ENCODE data around the gene USP32.
"Not testable (repeated sequence)": the region's sequence is repeated elsewhere in the genome, so short reads cannot be mapped to it uniquely, and the experiment has no call there.

Gene USP32

DNA sequence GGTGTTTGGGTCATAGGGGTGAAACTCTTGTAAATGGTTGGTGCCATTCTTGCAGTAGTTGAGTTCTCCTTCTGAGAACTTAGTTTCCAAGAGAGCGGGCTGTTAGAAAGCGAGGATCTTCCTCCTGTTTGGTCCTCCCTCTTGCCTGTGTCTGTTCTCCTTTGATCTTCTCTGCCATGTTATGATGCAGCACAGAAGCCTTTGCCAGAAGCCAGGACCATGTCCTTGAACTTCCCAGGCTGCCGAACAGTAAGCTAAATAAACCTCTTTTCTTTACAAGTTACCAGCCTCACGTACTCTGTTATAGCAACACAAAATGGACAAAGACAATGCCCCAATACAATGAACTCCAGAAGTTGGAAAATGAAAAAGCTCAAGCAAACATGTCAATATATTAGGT lies 201.9 kb downstream of the USP32 start:
- H3K4me3 ChIP-seq (ENCODE audit: insufficient read depth in 1 of 2, low read depth in 1 of 2, low read length in 2 of 2): not testable (repeated sequence)

DNA sequence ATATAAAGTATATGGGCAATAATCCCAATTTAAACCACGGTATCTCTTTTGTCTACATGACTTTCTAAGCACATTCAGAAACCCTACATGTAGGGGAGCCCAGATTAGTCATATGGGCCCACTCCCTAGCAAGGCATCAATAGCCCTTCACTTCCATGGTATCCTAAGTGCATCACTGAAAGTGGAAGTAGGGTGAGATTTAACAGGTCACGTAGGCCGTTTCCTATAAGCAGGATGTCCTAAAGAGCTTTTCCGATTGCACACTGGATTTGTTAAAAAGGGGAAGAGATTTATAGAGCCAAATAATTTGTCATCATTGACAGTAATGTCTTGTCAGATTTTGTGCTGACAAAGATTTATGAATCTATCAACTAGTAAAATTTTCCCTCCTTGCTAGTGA lies 203.2 kb downstream of the USP32 start:
- H3K18ac ChIP-seq (ENCODE audit: low read depth in 1 of 2, low read length in 2 of 2): no peak overlapping the region
- H3K4ac ChIP-seq (ENCODE audit: low read depth in 1 of 2, low read length in 2 of 2): no peak overlapping the region
- H2BK120ac ChIP-seq (ENCODE audit: low read depth, low read length): no peak overlapping the region
- H3K23ac ChIP-seq (ENCODE audit: low read length in 2 of 2): no peak overlapping the region
- 100% methylated on average over 3 of the region's 4 CpGs for WGBS
- no peak overlapping the region for H2BK5ac ChIP-seq (ENCODE audit: low read depth, low read length, poor library complexity, severe bottlenecking)
- no peak overlapping the region for H4K8ac ChIP-seq (ENCODE audit: low read length)
- DNase-seq: no peak
- no peak overlapping the region for H2AFZ ChIP-seq (ENCODE audit: low read depth, low read length)
- H3K36me3 ChIP-seq (ENCODE audit: control insufficient read depth in 1 of 2, insufficient read depth in 2 of 2, low read depth in 1 of 2, low read length in 2 of 2): peaks cover 18 to 86% of the 10 kb centered on the region in 2 experiments
- no peak overlapping the region for H3K4me3 ChIP-seq (ENCODE audit: insufficient read depth in 1 of 2, low read depth in 1 of 2, low read length in 2 of 2)
- peaks cover 3% of the 10 kb centered on the region for H3K79me1 ChIP-seq (replicated peaks; ENCODE audit: low read length, poor library complexity, severe bottlenecking)
- H3K9me3 ChIP-seq (ENCODE audit: control insufficient read depth, low read length): no peaks in the 10 kb centered on the region
- no peak overlapping the region for H2BK15ac ChIP-seq (ENCODE audit: low read depth, poor library complexity, severe bottlenecking)
- peaks cover 2% of the 10 kb centered on the region for H3K4me1 ChIP-seq (ENCODE audit: control insufficient read depth, insufficient read depth, low read depth, low read length)
- no peaks in the 10 kb centered on the region for H3K27me3 ChIP-seq (ENCODE audit: control insufficient read depth in 1 of 2, insufficient read depth in 1 of 2, low read length in 2 of 2)
- H4K91ac ChIP-seq (ENCODE audit: low read length): no peak overlapping the region
- no peak overlapping the region for H3K9ac ChIP-seq (ENCODE audit: low read length)
- H3K14ac ChIP-seq (ENCODE audit: low read length in 2 of 2): no peak overlapping the region
- no peak overlapping the region for H3K27ac ChIP-seq (ENCODE audit: low read length, poor library complexity, severe bottlenecking)
- no peak overlapping the region for H2BK12ac ChIP-seq (ENCODE audit: low read length in 2 of 2)
- H3K4me2 ChIP-seq (ENCODE audit: low read length, poor library complexity, severe bottlenecking): no peak overlapping the region
- no peak overlapping the region for H2AK5ac ChIP-seq (ENCODE audit: low read length, severe bottlenecking)

More for the DNA sequence above, 201.9 kb downstream of the USP32 start:
- H3K23ac ChIP-seq (ENCODE audit: low read length in 2 of 2); H3K4ac ChIP-seq (ENCODE audit: low read depth in 1 of 2, low read length in 2 of 2); H3K79me1 ChIP-seq (replicated peaks; ENCODE audit: low read length, poor library complexity, severe bottlenecking); H2BK5ac ChIP-seq (ENCODE audit: low read depth, low read length, poor library complexity, severe bottlenecking); DNase-seq; H3K9me3 ChIP-seq (ENCODE audit: control insufficient read depth, low read length); H4K91ac ChIP-seq (ENCODE audit: low read length); H2AFZ ChIP-seq (ENCODE audit: low read depth, low read length); H3K27me3 ChIP-seq (ENCODE audit: control insufficient read depth in 1 of 2, insufficient read depth in 1 of 2, low read length in 2 of 2); H3K9ac ChIP-seq (ENCODE audit: low read length); H3K4me1 ChIP-seq (ENCODE audit: control insufficient read depth, insufficient read depth, low read depth, low read length); H2AK5ac ChIP-seq (ENCODE audit: low read length, severe bottlenecking); H4K8ac ChIP-seq (ENCODE audit: low read length); H3K14ac ChIP-seq (ENCODE audit: low read length in 2 of 2); H2BK15ac ChIP-seq (ENCODE audit: low read depth, poor library complexity, severe bottlenecking); H3K4me2 ChIP-seq (ENCODE audit: low read length, poor library complexity, severe bottlenecking); H2BK120ac ChIP-seq (ENCODE audit: low read depth, low read length); H3K27ac ChIP-seq (ENCODE audit: low read length, poor library complexity, severe bottlenecking); H3K18ac ChIP-seq (ENCODE audit: low read depth in 1 of 2, low read length in 2 of 2); H2BK12ac ChIP-seq (ENCODE audit: low read length in 2 of 2): not testable (repeated sequence)
- peaks cover 22 to 94% of the 10 kb centered on the region in 2 experiments for H3K36me3 ChIP-seq (ENCODE audit: control insufficient read depth in 1 of 2, insufficient read depth in 2 of 2, low read depth in 1 of 2, low read length in 2 of 2)
- WGBS: 95% methylated on average over 3 of the region's 4 CpGs

DNA sequence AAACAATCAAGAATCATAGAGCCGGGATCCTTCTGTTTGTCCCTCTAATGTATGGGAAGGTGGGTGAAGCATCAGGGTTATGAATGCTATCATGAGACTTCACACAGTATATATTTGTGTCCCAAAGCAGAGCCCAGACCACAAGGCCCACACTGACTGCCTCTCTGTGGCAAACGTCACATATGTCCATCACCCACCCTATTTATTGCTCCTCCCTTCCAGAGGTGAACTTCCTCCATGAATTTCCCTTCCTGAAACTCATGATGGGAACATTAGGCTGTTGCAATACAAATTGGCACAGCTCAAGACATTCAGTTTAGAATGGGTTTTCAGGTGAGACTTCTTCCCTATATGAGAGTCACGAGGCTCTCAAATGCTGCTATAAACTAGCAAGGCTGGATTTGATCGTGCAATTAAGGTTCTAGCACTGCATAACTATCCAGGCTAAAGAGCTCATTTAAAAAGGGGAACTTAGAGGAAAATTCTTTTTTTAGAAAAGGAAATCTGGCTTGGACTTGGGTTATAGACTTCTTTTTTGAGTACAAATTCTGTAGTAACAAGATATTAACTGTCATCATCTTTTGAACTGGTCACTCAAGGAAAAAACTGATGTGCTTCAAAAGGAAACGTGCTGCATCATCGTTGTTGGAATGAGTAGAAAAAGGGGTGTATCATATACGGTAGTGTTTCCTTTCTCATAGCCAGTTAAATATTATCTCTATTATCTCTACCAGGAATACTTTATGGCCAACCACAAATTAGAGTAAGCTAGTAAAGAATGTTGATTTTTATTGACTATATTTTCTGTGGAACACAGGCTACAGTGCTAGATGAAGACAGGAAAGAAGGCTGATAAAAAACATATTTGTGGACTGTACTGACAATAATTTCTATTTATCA lies 204.8 kb downstream of the USP32 start:
- not testable (repeated sequence) for H3K4me1 ChIP-seq (ENCODE audit: control insufficient read depth, insufficient read depth, low read depth, low read length); H3K9ac ChIP-seq (ENCODE audit: low read length); H3K9me3 ChIP-seq (ENCODE audit: control insufficient read depth, low read length); H3K4ac ChIP-seq (ENCODE audit: low read depth in 1 of 2, low read length in 2 of 2); H3K79me1 ChIP-seq (replicated peaks; ENCODE audit: low read length, poor library complexity, severe bottlenecking); H4K8ac ChIP-seq (ENCODE audit: low read length); H3K4me3 ChIP-seq (ENCODE audit: insufficient read depth in 1 of 2, low read depth in 1 of 2, low read length in 2 of 2); H3K14ac ChIP-seq (ENCODE audit: low read length in 2 of 2); H2AFZ ChIP-seq (ENCODE audit: low read depth, low read length); H2BK12ac ChIP-seq (ENCODE audit: low read length in 2 of 2); H2BK5ac ChIP-seq (ENCODE audit: low read depth, low read length, poor library complexity, severe bottlenecking); H3K27me3 ChIP-seq (ENCODE audit: control insufficient read depth in 1 of 2, insufficient read depth in 1 of 2, low read length in 2 of 2); H2AK5ac ChIP-seq (ENCODE audit: low read length, severe bottlenecking); H3K4me2 ChIP-seq (ENCODE audit: low read length, poor library complexity, severe bottlenecking); H2BK120ac ChIP-seq (ENCODE audit: low read depth, low read length); H3K23ac ChIP-seq (ENCODE audit: low read length in 2 of 2); H4K91ac ChIP-seq (ENCODE audit: low read length); H2BK15ac ChIP-seq (ENCODE audit: low read depth, poor library complexity, severe bottlenecking); H3K18ac ChIP-seq (ENCODE audit: low read depth in 1 of 2, low read length in 2 of 2)
- DNase-seq: peak; percentile 43
- Histone ChIP-seq H3K27ac (ENCODE audit: low read length, poor library complexity, severe bottlenecking) (peak overlapping the region; percentile 18), H3K36me3 (ENCODE audit: control insufficient read depth in 1 of 2, insufficient read depth in 2 of 2, low read depth in 1 of 2, low read length in 2 of 2) (peaks cover 22 to 85% of the 10 kb centered on the region in 2 experiments)
- WGBS: 97% methylated on average over 2 of the region's 7 CpGs

DNA sequence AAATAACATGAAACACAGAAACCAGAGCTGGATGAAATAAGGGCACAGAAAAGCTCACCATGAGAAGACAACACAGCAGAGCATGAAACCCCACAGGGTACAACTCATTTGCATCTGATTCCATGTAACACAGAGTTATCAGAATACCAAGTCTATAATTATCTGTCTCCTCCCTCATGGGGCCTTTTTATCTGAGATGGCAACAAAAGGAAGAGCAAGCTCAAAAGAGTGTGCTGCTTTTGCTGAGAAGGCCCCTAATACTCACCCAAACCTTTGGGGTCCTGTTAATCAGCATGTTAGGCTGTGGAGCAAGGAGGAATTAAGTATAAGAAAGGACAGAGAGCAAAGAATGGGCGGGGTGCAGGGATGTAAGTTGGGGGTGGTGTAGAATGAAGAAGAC lies 205.6 kb downstream of the USP32 start:
- not testable (repeated sequence) for H3K4me2 ChIP-seq (ENCODE audit: low read length, poor library complexity, severe bottlenecking); H3K14ac ChIP-seq (ENCODE audit: low read length in 2 of 2); H4K8ac ChIP-seq (ENCODE audit: low read length); H3K4me3 ChIP-seq (ENCODE audit: insufficient read depth in 1 of 2, low read depth in 1 of 2, low read length in 2 of 2); DNase-seq; H3K18ac ChIP-seq (ENCODE audit: low read depth in 1 of 2, low read length in 2 of 2); H2BK12ac ChIP-seq (ENCODE audit: low read length in 2 of 2); H3K27me3 ChIP-seq (ENCODE audit: control insufficient read depth in 1 of 2, insufficient read depth in 1 of 2, low read length in 2 of 2); H2BK15ac ChIP-seq (ENCODE audit: low read depth, poor library complexity, severe bottlenecking); H3K23ac ChIP-seq (ENCODE audit: low read length in 2 of 2); H2BK5ac ChIP-seq (ENCODE audit: low read depth, low read length, poor library complexity, severe bottlenecking); H3K4ac ChIP-seq (ENCODE audit: low read depth in 1 of 2, low read length in 2 of 2); H3K27ac ChIP-seq (ENCODE audit: low read length, poor library complexity, severe bottlenecking); H3K4me1 ChIP-seq (ENCODE audit: control insufficient read depth, insufficient read depth, low read depth, low read length); H3K79me1 ChIP-seq (replicated peaks; ENCODE audit: low read length, poor library complexity, severe bottlenecking); H2BK120ac ChIP-seq (ENCODE audit: low read depth, low read length); H4K91ac ChIP-seq (ENCODE audit: low read length); H2AK5ac ChIP-seq (ENCODE audit: low read length, severe bottlenecking); H2AFZ ChIP-seq (ENCODE audit: low read depth, low read length); H3K9me3 ChIP-seq (ENCODE audit: control insufficient read depth, low read length); H3K9ac ChIP-seq (ENCODE audit: low read length)
- peaks cover 17 to 86% of the 10 kb centered on the region in 2 experiments for H3K36me3 ChIP-seq (ENCODE audit: control insufficient read depth in 1 of 2, insufficient read depth in 2 of 2, low read depth in 1 of 2, low read length in 2 of 2)
- WGBS: 100% methylated on average over 1 of the region's 1 CpG

Data from mesenchymal stem cell (in vitro differentiated cells and primary cell).